ENCODE measurements around the gene PEPD.

- TF ChIP-seq CTCF (IDR thresholded peaks at IDR 0.05; ENCODE audit: low read length) (no peak), EZH2phosphoT487 (IDR thresholded peaks at IDR 0.05; ENCODE audit: low read length) (no peak), EZH2 (optimal IDR thresholded peaks at IDR 0.05; ENCODE audit: low read depth, low read length) (no peak)
Measured at GRCh38 chr19:33405254-33405552, 116.4 kb downstream of the PEPD start.
